Stimulated activated CD4-positive, alpha-beta T cell treated with anti-CD3 and anti-CD28 coated beads, TNF-alpha, amount 100 ng/mL, for 48 hours (primary cell): ENCODE measurements around the gene SLX9.
A peak's percentile ranks its signal among the peaks of the same experiment; 100 is the strongest.

Experiments
- DNase-seq, 3 donors: peaks; one replicate each; pipeline ENCODE4 v3.0.0-alpha.2; 2020; ENCODE audit warnings: low read depth in 3 of 3

Gene SLX9, protein sequence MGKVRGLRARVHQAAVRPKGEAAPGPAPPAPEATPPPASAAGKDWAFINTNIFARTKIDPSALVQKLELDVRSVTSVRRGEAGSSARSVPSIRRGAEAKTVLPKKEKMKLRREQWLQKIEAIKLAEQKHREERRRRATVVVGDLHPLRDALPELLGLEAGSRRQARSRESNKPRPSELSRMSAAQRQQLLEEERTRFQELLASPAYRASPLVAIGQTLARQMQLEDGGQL

DNA sequence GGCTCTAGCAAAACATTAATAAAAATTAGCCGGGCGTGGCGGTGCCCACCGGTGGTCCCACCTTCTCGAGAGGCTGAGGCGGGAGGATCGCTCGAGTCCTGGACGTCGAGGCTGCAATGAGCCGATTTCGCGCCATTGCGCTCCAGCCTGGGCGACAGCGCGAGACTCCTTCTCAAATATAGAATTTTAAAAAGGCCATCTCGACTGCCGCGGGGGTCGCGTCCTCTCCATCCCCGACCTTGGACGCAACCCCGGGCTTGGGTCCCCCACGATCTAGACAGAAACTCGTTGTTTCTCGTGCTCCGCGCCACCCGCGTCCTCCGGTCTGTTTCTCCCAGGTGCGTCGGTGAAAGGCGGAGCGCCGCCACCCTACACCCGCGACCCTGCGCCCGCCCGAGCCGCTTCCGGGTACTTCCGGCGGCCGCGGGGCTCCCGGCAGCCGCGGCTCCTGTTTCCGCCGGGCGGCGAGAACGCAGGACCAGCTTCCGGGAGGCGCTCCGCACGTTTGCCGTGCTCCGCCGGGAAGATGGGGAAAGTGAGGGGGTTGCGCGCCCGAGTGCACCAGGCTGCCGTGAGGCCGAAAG, at the start of gene SLX9:
TSS of gene SLX9 (plus strand) at position 498 of the 584 bp plus-strand sequence. CDS start at position 527, 29 bp downstream.
- DNase-seq, result peak; percentile 69 to 80 (median 73)

DNA sequence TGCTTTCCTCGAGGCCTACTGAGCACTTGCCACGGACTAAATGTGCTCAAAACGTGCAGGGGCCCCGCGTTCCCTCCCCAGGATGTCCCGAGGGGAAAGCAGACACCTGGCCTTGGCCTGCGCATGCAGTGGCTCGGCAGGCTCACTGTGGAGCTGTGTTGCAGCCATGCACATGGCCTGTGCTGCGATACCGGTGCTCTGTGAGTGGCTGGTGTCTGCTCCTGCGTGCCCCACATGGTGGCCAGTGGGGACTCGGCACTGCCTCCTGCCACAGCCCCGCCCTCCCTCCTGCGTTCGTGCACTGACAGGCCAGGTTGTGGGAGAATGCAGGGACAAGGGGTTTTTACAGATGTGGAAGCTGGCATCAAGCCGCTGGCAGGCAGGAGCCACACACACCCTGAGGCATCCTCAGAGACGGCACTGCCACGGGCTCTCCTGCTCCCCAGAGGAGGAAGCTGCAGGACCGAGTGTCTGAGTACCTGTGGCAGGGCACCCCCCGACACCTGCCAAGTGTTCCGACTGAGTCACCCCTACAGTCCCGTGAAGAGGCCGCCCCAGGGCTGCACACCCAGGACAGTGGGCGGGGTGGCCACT, 49.4 kb upstream of the SLX9 start:
- no peak for DNase-seq

DNA sequence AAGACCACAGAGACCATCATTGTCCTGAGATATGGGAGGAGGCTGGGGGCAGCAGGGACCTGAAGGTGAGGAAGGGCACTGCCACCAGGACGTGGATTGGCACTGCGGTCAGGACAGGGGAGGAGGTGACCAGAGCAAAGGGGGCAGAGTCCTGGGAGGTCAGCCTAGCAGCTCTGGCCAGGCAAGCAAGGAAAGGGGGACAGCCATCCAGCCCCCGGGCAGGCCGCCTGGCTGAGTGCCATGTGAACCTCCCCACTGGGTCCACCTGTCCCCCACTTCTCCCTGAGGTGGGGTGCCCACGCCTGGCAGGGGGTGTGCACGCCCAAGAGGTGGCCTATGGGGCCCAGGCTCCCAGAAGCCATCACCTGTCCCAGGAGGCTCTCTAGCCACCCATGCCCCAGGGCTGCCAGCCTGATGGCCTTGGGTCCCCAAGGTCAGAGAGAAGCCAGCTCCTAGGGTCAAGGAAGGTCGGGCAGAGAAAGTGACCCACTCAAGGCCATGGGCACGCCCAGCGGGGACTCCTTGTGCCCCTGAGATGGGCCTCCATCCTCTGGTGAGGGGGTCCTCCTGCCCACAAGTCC, 48.8 kb upstream of the SLX9 start:
- DNase-seq, result no peak

DNA sequence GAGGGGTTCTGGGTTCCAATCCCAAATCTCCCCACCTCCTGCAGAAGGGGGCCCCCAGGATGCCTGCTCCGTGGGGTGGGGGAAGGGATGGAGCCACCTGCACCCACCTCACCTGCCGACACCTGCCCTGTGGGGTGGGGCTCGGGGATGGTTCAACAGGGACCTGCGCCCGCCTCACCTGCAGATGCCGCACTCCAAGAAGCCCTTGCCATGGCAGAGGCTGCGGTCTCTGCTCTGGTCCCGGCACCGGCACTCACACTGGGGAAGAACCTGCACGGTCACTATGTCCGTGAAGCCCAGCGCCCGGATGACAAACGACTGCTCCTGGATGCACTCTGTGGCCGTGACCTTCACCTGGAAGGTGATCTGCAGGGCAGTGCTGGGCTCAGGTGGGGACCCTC, 48.2 kb upstream of the SLX9 start:
- DNase-seq, result no peak

DNA sequence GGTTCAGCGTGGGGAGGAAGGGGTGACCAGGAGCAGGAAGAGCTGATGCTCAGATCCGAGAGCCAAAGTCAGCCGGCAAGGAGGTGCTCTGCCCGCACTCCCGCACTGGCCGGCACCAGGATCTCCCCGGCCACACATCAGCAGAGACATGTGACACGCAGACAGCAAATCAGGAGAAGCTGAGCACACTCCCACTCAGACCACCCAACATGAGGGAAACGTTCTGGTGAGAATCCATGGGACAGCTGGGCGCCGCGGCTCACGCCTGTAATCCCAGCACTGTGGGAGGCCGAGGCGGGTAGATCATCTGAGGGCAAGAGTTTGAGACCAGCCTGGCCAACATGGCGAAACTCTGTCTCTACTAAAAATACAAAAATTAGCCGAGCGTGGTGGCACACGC, 47.7 kb upstream of the SLX9 start:
- no peak for DNase-seq

DNA sequence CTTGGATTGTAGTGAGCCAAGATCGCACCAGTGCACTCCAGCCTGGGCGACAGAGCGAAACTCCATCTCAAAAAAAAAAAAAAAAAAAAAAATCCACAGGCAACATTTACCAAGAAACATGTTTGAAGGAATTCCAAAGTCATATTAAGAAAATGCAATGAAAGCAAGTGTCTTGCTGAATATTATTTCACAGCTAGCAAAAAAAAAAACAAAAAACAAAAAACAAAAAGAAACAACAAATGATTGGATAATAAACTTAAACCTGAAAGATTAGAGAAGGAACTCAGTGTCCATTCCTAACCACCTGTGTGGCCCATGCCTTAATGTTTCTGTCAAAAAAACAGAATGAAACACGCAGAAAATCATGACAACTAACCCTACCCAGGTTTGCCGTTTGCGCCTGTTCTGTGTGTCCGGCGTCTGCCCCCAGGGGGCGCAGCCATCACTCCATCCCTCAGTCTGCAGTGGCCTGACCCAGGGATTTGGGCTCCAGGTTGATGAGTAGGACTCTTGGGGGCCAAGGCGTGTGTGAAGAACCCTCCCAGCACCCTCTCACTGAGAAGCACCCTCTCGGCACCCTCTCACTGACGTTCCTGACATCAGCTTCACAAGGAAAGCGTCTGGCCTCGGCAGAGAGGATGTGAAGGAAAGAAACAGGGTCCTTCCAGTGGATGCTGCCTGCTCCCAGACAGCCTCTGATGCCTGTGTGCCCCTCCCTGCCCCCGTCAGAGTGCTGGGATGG, 47.1 kb upstream of the SLX9 start:
- DNase-seq, result peak in 2 of 3 donors; percentile 55 to 63

DNA sequence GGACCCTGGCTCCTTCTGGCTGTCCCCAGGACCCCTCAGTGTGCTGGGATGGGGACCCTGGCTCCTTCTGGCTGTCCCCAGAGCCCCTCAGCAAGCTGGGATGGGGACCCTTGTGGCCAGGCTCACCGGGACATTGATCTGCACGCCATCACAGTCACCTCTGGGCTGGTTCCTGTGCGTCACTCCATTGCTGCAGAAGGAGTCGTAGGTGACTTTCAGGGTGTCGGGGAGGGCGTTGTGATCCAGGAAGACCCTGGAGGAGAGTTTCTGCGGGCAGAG, 46.6 kb upstream of the SLX9 start:
- no peak for DNase-seq

DNA sequence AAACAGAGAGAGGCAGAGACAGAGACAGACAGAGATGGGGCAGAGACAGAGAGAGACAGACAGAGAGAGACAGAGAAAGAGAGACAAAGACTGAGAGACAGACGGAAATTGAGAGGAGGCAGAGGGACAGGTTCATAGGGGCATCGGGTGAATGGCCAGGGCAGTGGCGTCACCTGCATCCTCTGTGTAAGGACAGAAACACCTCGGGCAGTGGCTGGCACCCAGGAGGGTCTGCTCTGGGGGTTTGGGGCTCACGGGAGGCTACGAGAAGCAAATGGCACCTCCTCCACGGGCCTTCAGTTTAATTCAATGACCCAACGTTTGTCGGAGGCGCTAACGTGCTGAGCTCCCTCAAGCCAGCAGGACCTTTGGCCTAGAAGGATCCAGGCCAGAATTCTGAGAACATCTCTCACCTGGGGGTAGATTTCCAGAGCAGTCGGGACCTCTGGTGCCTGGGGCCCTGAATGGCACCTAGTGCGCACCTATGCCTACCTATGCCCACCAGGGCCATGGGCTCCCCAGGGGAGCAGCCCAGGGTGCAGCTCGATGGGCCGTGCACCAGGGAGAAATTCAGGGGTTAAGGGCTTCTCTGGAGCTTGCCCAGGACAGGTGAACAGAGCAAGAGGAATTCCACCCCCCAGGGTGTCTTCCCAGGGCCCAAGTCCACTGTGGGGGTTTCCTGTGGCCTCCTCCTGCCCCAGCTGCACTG, 45.7 kb upstream of the SLX9 start:
- DNase-seq, result no peak

DNA sequence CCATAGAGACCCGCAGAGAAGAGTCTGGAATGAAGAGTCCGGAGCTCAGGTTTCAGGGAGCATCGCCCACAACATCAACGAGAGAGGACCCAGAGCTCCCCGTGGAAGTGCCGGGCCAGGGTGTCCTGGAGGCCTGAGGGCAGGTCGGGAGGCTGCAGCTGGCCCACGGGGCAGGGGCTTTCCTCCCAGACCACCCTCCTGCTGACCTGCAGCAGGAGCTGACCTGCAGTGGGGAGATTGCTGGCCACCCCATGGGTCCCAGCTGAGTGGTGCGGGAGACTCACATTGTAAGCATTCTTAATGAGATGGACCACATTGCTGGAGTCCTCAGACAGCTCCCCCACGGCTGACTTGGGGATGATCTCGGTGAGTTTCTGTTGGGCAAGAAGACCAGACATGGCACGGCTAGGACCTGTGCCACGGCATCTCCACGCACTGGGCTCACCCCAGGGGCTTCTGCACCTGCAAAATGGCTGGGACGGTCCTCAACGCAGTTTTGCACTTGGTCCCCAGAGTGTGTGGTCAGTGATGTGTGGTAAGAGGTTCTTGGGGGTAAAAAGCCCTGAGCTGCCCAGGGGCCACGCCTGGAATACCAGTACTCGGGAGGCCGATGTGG, 45.0 kb upstream of the SLX9 start:
- DNase-seq, result no peak

DNA sequence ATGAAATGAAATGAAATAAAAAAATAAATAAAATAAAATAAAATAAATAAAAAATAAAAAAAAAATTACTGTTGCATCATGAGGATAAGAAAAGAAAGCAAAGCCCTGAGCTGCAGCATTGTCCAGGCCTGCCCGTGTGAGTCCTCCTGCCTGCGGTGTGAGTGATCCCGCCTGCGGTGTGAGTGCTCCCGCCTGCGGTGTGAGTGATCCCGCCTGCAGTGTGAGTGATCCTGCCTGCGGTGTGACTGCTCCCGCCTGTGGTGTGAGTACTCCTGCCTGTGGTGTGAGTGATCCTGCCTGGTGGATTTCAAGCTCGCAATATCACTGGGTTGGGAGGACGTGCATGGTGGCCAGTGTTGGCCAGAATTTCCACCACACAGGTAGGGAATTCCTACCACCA, 44.0 kb upstream of the SLX9 start:
- no peak for DNase-seq

DNA sequence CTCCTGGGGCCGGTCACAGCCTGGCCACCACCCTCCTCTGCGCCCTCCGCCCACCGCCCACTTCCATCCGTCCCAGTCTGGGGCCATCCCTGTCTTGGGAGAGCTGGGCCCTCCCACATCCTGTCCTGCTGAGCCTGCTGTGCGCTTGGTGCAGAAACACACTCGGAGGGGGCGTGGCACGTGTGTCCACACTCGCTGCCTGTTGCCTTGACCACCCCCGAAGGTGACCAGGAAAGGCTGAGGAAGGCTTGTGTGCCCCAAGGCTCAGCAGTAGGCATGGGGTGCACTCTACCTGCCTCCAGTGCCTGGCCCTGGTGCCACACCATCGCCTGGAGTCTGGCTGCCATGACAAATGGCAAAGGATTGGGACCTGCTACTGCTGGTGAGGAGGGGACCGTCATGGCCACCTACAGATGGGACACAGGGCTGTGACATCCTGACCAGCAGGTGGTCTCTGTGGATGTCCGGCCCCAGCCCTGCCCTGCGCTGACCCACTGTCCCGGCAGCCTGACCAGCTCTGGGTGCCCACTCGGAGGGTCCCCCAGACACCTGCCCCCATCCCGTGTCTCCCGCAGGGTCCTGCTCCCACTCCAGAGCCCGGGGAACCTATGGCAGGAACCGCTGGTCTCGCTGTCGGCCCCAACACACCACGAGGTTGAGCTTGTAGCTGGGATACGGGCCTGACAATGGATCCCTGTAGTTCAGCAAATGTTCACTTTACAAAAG, 43.1 kb upstream of the SLX9 start:
- no peak for DNase-seq

DNA sequence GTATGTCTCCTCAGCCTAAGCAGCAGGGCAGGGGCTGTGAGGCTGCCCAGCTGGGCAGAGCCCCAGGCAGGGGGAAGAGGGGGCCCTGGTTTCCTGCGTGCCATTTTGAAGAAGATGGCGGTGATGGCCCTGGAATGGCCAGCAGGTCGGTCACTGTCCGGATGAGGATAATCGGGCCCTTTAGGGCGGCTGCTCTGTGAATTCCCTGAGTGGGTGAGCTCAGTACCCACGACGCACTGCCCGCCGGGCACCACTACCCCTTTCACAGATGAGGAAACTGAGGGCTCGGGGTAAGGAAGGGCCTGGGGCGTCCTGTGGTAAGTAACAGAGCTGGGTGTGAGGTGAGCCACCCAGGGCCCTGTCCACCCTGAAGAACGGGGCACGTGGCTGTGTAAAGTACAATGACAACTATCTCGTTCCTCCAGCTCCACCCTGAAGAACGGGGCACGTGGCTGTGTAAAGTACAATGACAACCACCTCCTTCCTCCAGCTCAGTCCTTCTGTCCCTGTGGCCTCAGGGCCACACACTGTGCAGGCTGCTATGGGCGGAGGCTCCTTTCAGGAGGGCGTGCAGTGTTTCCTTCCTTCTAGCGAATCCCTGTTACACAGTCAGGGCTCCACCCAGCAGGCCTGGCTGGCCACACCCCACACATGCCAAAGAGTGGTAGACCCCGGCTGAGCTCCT, 42.4 kb upstream of the SLX9 start:
- DNase-seq, result no peak

DNA sequence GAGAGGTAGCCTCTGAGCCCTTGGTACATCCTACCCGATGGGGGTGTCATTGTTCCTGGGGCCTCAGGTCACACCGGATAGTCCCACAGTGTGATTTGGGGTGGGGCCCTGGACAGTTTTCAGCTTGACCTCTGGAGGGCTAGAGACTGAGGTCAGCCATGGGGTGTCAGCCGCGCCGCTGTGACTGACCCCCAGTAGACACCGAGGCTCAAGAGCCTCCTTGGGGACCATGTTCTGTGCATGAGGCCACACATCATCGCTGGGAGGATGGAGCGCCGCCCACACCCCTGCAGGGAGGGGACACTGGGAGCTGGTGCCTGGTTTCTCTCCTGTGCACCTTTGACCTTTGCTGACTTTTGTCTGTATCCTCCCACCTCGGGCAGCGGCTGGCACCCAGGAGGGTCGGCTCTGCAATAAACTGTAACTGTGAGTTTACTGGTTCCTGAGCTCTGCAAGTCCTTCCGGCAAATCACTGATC, 41.8 kb upstream of the SLX9 start:
- DNase-seq, result no peak

DNA sequence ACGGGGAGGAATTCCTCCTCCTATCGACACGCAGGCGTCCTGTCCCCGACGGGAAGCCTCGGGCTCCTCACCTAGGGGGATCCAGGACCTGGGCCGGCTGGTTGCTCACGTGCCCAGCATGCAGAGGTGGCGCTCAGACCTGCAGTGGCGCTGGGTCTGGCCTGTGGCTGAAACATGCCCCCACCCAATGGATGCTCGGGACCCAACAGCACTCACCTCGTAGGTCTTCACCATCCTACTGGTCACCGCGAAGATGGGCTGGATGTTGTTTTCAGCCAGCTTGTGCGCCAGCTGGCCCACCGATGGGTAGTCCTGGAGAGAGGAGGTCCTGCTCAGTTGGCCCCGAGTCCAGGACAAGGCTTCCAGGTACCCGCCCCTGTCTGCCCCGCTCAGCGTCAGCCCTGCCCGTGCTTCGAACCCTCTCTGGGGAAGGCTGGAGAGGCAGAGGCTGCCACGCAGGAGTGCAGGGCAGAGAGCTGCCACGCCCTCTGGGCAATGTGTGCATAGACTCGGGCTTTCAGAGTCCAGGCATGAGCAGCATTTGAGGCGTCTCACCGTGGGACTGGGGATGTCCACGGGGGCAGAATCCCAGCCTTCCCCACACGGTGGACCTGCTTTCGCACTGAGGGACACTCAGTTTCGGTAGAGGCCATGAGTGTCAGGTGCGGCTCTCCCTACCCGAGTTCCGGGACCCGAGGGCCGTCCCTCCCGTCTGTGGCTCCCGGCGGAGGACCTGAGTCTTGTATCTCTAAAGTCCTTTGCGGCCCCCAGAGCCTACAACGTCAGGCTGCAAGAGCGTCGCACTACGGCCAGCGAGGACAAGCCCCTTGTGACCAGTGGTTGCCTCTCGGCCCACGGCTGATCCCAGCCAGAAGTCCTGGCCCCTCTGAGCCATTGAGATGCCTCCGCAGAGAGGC, 40.7 kb upstream of the SLX9 start:
- no peak for DNase-seq

DNA sequence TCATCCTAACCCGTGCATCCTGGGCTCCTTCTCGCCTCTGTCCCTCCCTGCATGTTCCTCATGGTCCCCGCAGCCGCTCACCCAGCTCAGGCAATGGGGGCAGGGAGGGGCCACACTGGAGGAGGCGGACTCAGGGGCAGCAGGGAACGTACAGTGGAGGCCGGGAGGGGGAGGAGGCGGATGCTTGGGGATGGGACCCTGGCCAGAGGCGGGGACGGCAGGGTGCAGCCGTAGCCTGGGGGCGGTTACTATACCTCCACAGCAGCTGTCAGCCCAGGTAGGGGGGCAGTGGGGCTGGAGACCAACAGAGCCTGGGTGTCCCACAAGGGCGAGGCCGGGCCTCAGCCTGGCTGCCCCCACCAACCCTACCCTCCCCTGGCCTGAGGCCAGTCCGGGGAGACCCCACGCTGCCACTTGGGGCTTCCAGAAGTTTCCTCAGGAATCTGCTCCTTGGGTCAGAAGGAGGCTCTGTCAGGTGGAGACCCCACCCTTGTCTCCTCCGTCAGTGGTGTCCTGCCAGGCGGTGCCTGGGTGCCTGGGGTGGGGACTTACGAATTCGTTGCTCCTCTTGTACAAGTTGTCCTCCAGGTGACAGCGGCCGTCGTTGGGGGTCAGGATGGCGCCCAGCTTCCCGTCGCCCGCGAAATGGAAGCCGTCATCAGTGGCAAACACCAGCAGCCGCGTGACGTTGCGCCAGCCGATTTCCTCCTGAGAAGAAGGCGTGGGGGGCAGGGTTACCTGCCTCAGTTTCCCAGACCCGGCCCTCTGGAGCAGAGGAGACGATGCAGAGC, 39.9 kb upstream of the SLX9 start:
- DNase-seq, result no peak

DNA sequence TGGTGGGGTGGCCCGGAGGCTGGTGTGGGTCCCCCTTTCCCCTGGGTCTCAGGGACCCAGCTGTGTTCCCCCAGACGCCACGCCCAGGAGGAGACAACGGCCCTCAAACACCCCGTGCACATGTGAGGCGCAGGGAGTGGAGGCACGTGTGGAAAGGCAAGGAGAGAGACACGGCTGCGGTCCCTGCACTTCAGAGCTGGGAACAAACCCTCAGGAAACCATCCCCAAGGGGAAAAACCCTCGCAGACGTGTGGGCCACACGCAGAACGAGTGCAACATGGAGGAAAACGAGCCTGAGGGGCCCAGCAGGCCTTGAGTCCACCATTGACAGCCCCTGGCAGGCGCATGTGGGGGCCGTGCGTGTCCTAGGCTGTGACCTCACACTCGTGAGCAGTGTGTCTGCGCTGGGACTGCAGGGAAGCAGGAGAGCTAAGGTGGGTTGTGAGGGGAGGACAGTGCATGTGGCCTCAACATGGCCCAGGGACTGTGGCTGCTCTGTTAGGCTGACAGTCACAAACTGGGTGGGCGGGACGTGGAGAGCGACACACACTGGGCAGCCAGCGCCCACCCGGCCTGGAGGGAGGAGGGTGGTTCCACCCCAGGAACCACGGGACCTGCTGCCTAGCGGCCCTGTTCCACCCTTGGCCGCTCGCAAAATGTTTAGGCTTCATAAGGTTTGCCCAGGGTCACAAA, 39.1 kb upstream of the SLX9 start:
- DNase-seq, result no peak

DNA sequence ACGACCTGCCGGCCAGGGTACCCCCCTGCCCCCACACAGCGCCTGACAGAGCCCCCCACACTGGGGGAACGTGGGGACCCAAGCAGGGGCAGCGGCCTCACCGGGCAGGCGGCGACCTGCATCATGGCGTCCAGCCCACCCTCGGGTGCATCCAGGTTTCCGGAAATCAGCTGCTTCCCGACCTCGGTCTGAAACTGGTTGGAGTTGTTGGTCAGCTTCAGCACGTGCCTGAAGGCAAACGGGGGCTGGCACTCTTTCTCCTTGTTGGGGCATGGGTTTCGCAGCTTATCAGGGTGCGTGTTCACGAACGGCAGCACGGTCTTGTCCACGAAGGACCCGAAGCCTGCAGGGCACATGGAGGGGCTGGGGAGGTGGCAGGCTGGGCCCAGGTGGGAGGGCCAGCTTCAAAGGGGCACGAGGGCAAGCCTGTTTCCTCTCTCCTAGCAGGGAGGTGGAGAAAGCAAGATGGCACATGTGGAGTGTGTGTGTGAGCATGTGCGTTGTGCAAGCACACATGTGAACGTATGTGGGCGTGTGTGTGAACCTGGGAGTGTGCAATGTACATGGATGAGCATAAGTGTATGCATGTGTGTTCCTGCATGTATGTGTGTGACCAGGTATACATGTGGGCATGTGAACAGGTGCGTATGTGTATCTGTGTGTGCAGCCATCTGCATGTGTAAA, 38.3 kb upstream of the SLX9 start:
- no peak for DNase-seq
